Retinal pigment epithelial cell (primary cell): ENCODE measurements around the gene NOG.

Source experiments
- DNase-seq: peaks from one replicate; pipeline ENCODE4 v3.0.0-alpha.2; 2010; ENCODE audit warnings: low read depth
- H3K4me3 ChIP-seq: 2 replicates; pipeline ENCODE4 v1.5.1; 2011; ENCODE audit warnings: mild to moderate bottlenecking, low read length, control low read depth, moderate library complexity
- CTCF ChIP-seq: conservative IDR thresholded peaks from 2 replicates; pipeline ENCODE4 v1.5.1; 2011; ENCODE audit warnings: low read depth, low read length, control low read depth, inconsistent platforms

NOG gene

DNA sequence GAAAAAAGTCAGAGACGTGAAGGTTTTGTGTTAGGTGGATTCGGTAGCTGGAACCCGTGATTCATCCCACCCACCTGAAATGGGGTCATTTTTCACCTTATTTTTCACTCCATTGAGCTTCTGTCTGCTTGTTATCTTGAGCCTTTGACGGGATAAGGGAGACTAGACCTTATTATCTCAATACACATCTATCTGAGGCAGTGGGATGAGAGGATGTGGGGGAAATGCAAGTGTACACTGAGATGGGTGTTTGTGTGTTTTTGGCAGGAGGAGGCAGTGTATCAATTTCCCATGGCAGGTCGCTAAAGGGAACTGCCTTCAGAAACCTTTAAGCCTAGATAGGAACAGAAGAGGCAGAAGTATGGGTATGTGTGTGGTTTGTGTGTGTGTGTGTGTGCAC lies 6.2 kb upstream of the NOG start:
- DNase-seq = no peak
- TF ChIP-seq CTCF = no peak
- H3K4me3 ChIP-seq = no peak overlapping the region

DNA sequence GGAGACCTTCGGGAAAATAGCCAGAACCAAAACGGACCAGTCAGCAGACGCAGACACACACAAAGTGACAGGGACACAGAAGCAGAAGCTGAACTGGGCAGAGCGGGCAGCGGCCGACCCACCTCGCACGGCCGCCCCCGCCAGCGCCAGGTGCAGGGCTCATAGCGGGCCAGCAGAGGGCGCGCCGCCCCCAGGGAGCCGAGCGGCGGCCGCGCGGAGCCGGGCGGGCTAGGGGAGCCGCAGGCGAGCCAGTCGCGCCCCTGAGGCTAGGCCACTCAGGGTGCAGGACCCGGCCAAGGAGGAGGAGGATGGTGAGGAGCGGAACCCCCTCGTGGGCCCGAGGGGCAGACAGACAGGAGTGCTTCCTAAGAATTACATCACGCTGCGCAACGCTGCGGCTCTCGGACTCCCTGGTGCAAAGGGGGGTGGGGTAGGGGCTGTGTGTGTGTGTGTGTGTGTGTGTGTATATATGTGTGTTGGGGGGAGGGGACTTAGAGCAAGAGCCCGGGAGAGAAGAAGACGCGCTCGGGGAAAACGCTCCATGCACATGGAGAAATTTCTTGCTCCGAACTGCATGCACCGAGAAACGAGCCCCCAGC lies 913 bp upstream of the NOG start:
- TF ChIP-seq CTCF = peak; percentile 57
- peak overlapping the region; percentile 64 for H3K4me3 ChIP-seq

DNA sequence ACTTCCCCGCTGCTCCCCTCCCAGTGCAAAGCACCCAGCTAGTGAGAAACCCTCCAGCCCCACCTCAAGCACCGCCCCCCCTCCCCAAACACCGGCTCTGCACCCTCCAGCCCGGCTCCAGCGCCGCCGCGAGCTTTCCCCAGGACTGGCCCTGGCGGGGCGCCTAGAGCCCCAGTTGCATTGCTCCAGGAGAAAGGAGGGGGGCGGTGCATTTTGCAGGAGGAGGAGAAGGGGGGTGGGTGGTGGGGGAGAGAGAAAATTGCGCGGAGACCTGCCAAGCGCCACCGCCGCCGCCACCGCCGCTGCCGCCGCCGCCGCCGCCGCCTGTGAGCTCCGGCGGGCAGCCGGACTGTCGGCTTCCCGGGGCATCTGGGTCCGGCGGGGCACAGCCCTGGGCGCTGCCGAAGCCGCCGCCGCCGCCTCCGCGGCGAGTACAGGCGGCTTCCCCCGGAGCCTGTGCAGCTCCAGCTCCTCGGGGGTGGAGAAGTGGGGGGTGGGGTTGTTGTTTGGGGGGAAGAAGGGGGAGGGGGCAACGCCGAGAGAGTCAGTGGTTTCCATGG lies 333 bp upstream of the NOG start:
- DNase-seq = no peak
- H3K4me3 ChIP-seq = peak overlapping the region; percentile 69
- TF ChIP-seq CTCF = no peak

More for the DNA sequence above, 913 bp upstream of the NOG start:
- DNase-seq = no peak

DNA sequence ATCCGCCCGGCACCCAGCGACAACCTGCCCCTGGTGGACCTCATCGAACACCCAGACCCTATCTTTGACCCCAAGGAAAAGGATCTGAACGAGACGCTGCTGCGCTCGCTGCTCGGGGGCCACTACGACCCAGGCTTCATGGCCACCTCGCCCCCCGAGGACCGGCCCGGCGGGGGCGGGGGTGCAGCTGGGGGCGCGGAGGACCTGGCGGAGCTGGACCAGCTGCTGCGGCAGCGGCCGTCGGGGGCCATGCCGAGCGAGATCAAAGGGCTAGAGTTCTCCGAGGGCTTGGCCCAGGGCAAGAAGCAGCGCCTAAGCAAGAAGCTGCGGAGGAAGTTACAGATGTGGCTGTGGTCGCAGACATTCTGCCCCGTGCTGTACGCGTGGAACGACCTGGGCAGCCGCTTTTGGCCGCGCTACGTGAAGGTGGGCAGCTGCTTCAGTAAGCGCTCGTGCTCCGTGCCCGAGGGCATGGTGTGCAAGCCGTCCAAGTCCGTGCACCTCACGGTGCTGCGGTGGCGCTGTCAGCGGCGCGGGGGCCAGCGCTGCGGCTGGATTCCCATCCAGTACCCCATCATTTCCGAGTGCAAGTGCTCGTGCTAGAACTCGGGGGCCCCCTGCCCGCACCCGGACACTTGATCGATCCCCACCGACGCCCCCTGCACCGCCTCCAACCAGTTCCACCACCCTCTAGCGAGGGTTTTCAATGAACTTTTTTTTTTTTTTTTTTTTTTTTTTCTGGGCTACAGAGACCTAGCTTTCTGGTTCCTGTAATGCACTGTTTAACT lies 1.0 kb downstream of the NOG start:
- TF ChIP-seq CTCF = no peak
- H3K4me3 ChIP-seq = peak overlapping the region; percentile 69

GRCh38 chr17:56595108-56595418 lies 1.6 kb downstream of the NOG start:
- peak overlapping the region; percentile 69 for H3K4me3 ChIP-seq
- no peak for DNase-seq
- TF ChIP-seq CTCF = no peak

More for the DNA sequence above, 1.0 kb downstream of the NOG start:
- DNase-seq = no peak

GRCh38 chr17:56595831-56596690 lies 2.6 kb downstream of the NOG start:
- DNase-seq = no peak
- TF ChIP-seq CTCF = no peak
- peak overlapping the region; percentile 69 for H3K4me3 ChIP-seq
